Activated CD4-positive, alpha-beta T cell treated with anti-CD3 and anti-CD28 coated beads, Interleukin-2, Interleukin-6, amounts not matched to agents 100 ng/mL and 50 ng/mL, durations not matched to agents 16 hours and 8 hours (primary cell): ENCODE measurements around the gene PARP9.
"Not testable (repeated sequence)": the region's sequence is repeated elsewhere in the genome, so short reads cannot be mapped to it uniquely, and the experiment has no call there.

Source experiments
- DNase-seq: peaks from one replicate; pipeline ENCODE4 v3.0.0-alpha.2; 2020

Gene PARP9

DNA sequence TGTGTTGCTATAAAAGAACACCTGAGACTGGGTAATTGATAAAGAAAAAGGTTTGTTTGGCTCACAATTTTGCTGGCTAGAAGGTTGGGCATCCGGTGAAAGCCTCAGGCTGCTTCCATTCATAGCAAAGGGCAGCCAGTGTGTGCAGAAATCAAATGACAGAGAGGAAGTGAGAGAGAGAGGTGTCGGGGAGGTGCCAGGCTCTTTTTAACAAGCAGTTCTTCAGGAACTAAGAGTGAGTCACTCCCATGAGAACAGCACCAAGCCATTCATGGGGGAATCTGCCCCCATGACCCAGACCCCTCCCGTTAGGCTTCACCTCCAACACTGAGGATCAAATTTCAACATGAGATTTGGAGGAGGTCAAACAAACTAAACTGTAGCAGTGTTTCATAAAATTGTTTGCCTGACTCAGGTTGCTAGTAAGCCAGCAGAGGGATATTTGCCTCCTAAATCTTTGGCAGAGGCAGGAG lies 8.9 kb upstream of the PARP9 start:
- DNase-seq, result peak; percentile 61

DNA sequence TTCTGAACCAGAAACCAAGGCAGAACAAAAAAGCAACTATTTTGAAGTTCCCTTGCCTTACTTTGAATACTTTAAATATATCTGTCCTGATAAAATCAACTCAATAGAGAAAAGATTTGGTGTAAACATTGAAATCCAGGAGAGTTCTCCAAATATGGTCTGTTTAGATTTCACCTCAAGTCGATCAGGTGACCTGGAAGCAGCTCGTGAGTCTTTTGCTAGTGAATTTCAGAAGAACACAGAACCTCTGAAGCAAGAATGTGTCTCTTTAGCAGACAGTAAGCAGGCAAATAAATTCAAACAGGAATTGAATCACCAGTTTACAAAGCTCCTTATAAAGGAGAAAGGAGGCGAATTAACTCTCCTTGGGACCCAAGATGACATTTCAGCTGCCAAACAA lies 4.7 kb upstream of the PARP9 start:
- DNase-seq, result no peak

- not testable (repeated sequence) for DNase-seq
Observed at GRCh38 chr3:122568131-122568530, 4.0 kb upstream of the PARP9 start.

- peak; percentile 34 for DNase-seq
Observed at GRCh38 chr3:122563717-122564025, 429 bp downstream of the PARP9 start.

DNA sequence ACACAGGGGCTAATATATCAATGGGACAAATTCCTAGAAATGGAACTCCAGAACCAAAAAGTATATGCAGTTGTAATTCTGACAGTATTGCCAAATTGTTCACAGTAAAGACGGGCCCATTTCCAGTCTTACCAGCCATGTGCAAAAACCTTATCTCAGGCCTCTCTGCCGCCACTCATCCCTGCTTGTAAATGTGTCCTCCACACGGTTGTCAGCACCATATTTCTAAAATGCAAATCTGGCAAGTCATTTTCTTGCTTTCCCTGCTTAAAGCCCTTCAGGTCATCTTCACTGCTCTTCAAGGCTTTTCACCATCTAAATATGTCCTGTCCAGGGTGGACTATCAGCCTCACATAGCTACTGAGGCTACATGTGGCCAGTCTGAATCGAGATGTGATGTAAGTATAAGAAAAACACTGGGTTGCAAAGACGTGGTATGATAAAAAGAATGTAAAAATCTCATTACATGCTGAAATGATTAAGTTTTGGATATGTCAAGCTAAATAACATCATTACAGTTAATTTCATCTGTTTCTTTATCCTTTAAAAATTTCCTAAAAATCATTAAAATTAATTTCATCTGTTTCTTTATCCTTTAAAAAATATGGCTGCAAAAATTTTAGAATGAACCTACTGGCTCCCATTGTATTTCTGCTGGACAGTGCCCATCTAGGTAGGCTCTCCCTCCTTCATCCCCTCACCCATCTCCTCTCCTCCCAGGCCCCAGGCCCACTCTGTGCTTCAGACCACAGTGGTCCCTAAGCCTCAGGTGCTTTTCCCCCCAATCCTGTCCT lies 980 bp downstream of the PARP9 start:
- no peak for DNase-seq

GRCh38 chr3:122560680-122561079 lies 3.4 kb downstream of the PARP9 start:
- DNase-seq, result peak; percentile 75

- DNase-seq, result no peak
Observed at GRCh38 chr3:122559906-122560305, 4.2 kb downstream of the PARP9 start.

- DNase-seq, result no peak
Observed at GRCh38 chr3:122558605-122559004, 5.5 kb downstream of the PARP9 start.

DNA sequence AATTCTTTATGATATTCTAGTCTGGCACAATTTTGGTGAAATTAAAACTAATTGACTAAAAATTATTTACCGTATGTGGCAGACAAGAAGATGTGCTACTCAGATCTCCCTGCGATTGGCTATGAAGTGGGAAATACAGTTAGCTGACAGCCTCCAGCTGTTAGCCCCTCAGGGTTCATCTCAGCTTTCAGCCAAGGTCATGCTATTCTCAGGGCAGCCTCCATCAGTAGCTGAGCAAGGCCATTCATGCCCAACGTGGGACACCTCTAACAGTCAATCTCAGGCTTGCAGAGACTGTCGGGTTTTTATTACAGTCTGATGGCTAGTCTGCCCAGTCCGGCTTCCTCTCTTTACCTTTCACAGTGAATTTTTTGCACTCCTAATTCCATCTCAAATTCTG lies 6.7 kb downstream of the PARP9 start:
- DNase-seq, result no peak

GRCh38 chr3:122555275-122556071 lies 8.6 kb downstream of the PARP9 start:
- DNase-seq, result no peak

GRCh38 chr3:122553171-122553570 lies 10.9 kb downstream of the PARP9 start:
- no peak for DNase-seq

- no peak for DNase-seq
Observed at GRCh38 chr3:122548619-122549018, 15.5 kb downstream of the PARP9 start.

- DNase-seq, result no peak
Observed at GRCh38 chr3:122548076-122548475, 16.0 kb downstream of the PARP9 start.

- DNase-seq, result no peak
Observed at GRCh38 chr3:122546151-122546550, 17.9 kb downstream of the PARP9 start.

DNA sequence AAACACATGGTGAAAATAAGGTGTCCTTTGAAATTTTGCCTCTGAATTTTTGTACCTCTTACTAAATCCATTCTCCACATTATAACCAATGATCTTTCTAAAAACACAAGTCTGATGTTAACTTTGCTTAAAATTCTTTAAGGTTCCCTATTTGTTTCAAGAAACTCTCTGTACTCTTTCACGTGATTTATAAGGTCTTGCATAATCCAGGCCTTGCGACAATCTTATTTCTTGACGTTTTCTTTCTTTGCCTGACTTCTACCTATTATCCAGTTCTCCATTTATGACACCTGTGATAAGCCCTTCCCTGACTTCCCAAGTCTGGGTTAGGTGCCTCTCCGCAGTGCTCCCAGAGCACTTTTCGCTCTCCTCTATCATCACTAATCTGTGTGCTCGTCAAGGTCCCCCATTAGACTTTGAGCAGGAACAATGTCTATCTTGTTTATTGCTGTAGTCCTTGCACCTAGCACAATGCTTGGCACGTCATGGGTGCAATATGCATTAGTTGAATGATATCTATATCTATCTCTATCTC lies 25.1 kb downstream of the PARP9 start:
- no peak for DNase-seq

DNA sequence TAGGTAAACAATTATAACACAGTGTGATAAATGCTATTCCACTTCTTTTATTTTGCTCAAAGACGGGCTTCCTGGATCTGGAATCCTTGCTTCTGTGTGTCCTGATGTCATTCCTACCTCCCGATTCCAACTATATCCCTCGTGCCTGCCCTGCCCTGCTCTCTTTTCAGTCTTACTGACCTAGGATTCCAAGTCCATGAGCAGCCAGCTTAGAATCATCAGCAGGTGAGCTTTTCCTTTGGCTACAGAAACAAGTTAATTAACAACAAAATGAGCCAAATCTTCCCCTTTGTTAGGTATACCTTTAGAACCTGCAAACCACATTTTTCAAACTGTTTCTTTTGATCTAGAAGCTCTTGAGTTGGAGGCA lies 27.5 kb downstream of the PARP9 start:
- DNase-seq, result no peak

- DNase-seq, result no peak
Observed at GRCh38 chr3:122535964-122536631, 28.0 kb downstream of the PARP9 start.

GRCh38 chr3:122533931-122534334 lies 30.2 kb downstream of the PARP9 start:
- DNase-seq, result peak; percentile 95

DNA sequence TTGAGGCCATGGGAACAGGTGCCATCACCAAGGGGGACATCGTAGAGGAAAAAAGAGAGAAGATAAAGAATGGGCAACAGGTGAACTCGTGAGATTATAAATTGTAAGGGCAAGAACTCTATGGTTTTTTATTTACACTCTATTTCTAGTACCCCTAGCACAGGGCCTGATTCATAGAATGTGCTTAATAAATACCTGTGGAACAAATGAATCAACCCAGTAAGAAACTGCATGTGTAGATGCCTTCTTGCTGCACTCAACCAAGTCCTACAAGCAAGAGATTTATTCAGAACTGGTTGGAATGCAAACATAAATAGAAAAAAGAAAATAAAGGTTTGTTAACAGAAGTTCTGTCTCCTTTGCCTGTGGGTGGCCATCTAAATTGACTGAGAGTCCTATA lies 30.6 kb downstream of the PARP9 start:
- no peak for DNase-seq

DNA sequence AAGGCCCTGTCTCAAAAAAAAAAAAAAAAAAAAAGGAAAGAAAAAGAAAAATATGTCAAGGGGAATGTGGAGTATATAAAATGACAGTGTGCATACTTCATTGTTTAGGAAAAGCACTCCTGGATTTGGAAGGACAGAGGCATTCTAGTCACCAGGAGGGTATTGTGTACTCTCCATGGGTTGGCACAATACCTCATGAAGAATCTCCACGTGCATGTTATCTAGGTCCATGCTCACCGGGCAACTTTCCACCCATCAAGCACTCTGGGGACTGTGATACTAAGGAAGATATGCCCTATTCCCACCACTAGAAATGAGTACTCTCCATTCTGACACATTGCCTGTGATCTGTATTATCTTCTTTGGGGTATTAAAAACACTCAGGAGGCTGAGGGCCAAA lies 33.9 kb downstream of the PARP9 start:
- no peak for DNase-seq

GRCh38 chr3:122523317-122523716 lies 40.8 kb downstream of the PARP9 start:
- no peak for DNase-seq

DNA sequence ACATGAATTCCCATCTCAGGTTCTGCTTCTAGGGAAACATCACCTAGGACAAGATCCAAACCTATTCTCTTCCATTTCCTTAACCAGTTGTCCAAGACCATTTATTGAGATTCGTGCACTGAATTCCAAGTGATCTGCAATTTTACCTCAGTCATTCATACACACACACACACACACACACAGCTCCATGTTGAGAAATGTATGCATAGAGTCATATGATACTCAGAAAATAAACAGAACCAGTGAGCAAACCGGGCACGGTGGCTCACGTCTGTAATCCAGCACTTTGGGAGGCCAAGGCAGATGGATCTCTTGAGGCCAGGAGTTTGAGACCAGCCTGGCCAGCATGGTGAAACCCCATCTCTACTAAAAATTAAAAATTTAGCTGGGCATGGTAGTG lies 43.2 kb downstream of the PARP9 start:
- DNase-seq, result no peak

DNA sequence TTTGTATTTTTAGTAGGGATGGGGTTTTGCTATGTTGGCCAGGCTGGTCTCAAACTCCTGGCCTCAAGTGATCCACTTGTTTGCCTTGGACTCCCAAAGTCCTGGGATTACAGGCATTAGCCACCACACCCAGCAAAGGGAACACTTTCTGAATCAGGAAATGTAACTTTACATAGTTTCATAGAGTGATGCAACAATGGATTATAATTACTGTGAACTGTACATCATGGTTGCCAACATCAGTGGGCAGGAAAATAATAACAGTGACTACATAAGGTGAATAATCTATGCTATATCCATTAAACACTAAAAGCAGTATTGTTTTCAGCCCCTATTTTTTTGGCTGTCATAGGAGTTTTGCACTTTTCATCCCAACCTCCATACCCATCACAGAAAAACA lies 44.4 kb downstream of the PARP9 start:
- no peak for DNase-seq
